RWPE2 (cell line): ENCODE results near the gene CMIP.
"Not testable (repeated sequence)": the region's sequence is repeated elsewhere in the genome, so short reads cannot be mapped to it uniquely, and the experiment has no call there.

Source experiments
- ATAC-seq: fragments of 200-7000 bp; cut with Tn5 transposase; 3 replicates; pipeline ENCODE4 v1.9.1; 2021; ENCODE audit warnings: low read depth
- DNase-seq: peaks from one replicate; pipeline ENCODE4 v3.0.0-alpha.2; 2020; ENCODE audit warnings: low spot score
- H3K27ac ChIP-seq: fragments of 450-650 bp; 2 replicates; pipeline ENCODE4 v1.5.1; 2017; ENCODE audit warnings: mild to moderate bottlenecking; ENCODE audit not compliant: poor library complexity, severe bottlenecking
- H3K27me3 ChIP-seq: fragments of 250-450 bp; sonication (Bioruptor Pico); 2 replicates; pipeline ENCODE4 v1.5.1; 2021; ENCODE audit warnings: mild to moderate bottlenecking, moderate library complexity; ENCODE audit not compliant: insufficient read depth, poor library complexity, severe bottlenecking
- H3K36me3 ChIP-seq: fragments of 250-450 bp; sonication (Bioruptor Pico); 2 replicates; pipeline ENCODE4 v1.5.1; 2020; ENCODE audit warnings: low read depth, mild to moderate bottlenecking, moderate library complexity
- H3K4me1 ChIP-seq: fragments of 250-450 bp; sonication (Bioruptor Pico); 2 replicates; pipeline ENCODE4 v1.5.1; 2021; ENCODE audit warnings: mild to moderate bottlenecking, moderate library complexity; ENCODE audit not compliant: insufficient read depth, poor library complexity, severe bottlenecking
- H3K4me3 ChIP-seq: fragments of 250-450 bp; sonication (Bioruptor Pico); 2 replicates; pipeline ENCODE4 v1.5.1; 2021; ENCODE audit warnings: mild to moderate bottlenecking, moderate library complexity; ENCODE audit not compliant: severe bottlenecking
- H3K9me3 ChIP-seq: fragments of 250-450 bp; sonication (Bioruptor Pico); 2 replicates; pipeline ENCODE4 v1.5.1; 2021; ENCODE audit warnings: mild to moderate bottlenecking, moderate library complexity; ENCODE audit not compliant: severe bottlenecking
- TF ChIP-seq, protein P1 (sequence below): fragments of 450-650 bp; IDR thresholded peaks from one replicate; pipeline ENCODE4 v1.5.1; 2017; ENCODE audit warnings: mild to moderate bottlenecking, moderate library complexity; ENCODE audit not compliant: poor library complexity, severe bottlenecking

The CMIP gene

DNA sequence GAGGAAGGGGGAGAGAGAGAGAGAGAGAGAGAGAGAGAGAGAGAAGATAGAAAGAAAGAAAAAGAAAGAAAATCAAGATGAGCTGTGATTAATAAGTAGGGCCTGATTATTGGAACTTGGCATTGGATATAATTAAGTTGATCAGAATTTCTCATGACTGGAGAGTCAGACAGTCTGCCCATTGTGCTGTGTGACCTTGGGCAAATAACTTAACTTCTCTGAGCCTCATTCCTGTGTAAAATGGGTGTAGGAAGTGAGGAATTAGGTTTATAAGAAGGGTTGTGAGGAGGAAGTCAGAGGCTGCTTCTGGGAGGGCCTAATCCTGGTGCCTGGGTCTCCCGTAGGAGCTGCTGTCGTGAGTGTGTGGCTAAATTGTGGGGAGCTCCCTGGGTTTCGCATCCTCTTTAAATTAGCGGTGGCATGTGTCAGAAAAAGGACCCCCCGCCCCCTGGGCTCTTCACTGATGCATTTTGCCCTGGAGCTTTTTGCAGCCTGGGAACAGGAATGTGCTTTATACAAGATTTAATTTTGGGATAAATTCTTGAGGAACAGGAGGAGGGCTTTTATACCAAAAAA, 76.0 kb downstream of the CMIP start:
- H3K4me3 ChIP-seq, result no peak overlapping the region
- ATAC-seq (no peak), DNase-seq (no peak)
- H3K9me3 ChIP-seq, result no peaks in the 10 kb centered on the region
- H3K4me1 ChIP-seq, result peaks cover 57% of the 10 kb centered on the region
- H3K27ac ChIP-seq, result peak overlapping the region; percentile 98
- no peaks in the 10 kb centered on the region for H3K27me3 ChIP-seq
- peaks cover 30% of the 10 kb centered on the region for H3K36me3 ChIP-seq
- TF ChIP-seq, protein P1, sequence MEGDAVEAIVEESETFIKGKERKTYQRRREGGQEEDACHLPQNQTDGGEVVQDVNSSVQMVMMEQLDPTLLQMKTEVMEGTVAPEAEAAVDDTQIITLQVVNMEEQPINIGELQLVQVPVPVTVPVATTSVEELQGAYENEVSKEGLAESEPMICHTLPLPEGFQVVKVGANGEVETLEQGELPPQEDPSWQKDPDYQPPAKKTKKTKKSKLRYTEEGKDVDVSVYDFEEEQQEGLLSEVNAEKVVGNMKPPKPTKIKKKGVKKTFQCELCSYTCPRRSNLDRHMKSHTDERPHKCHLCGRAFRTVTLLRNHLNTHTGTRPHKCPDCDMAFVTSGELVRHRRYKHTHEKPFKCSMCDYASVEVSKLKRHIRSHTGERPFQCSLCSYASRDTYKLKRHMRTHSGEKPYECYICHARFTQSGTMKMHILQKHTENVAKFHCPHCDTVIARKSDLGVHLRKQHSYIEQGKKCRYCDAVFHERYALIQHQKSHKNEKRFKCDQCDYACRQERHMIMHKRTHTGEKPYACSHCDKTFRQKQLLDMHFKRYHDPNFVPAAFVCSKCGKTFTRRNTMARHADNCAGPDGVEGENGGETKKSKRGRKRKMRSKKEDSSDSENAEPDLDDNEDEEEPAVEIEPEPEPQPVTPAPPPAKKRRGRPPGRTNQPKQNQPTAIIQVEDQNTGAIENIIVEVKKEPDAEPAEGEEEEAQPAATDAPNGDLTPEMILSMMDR, result no peak

DNA sequence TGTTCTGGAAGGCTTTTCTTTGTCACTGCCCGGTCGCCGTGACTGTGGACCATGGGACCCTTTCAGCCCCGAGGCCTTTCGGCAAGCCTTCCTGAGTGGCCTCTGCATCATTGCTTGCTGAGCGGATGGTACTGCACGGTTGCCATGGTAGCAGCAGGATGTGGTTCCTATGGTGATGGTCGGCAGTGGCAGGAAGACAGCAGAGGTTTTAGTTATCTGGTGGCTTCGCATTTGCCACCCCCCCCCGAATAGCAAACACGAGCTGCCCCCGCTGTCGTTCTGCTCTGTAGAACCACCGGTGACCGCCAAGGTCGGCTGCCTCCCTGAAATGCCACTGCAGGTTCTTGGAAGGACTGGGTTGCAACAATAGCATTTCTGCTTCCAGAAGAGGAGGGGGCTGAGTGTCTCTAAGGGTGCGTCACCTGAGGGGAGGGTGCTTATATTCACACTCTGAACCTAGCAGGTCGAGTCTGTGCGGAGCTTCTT, 76.6 kb downstream of the CMIP start:
- Histone ChIP-seq H3K9me3 (no peaks in the 10 kb centered on the region), H3K36me3 (peaks cover 36% of the 10 kb centered on the region), H3K27me3 (no peaks in the 10 kb centered on the region), H3K4me1 (peaks cover 62% of the 10 kb centered on the region), H3K27ac (peak overlapping the region; percentile 98), H3K4me3 (no peak overlapping the region)
- DNase-seq (no peak), ATAC-seq (no peak)
- TF ChIP-seq, protein P1, result no peak

DNA sequence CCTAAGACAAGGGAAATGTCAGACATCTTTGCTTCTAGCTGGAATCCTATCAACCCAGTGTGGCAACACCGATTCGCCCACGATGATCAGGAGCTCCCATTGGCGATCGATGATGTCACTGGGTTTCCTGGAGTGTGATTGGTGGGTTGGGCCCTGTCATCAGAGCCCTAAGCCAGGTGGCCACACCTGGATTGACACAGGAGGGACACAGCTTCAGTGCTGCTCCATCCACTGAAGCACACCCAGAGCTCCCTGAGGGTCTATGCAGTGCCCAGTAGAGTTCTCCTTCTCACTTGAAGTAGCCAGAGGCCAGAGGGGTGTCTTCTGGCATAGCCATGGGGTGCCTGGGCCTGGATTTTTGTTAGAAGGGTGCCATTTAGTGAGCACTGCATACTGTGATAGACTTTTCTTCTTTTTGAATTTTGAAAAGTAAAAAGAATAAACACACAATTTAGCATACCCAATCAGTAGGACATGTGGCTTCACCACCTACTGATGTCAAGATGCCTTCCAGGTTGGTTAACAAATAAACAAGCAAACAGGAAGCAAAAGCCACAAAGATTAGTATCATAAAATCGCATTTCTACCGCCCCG, 77.6 kb downstream of the CMIP start:
- peak overlapping the region; percentile 98 for H3K27ac ChIP-seq
- no peaks in the 10 kb centered on the region for H3K9me3 ChIP-seq
- peaks cover 70% of the 10 kb centered on the region for H3K4me1 ChIP-seq
- H3K36me3 ChIP-seq, result peaks cover 28% of the 10 kb centered on the region
- TF ChIP-seq, protein P1, result no peak
- no peak overlapping the region for H3K4me3 ChIP-seq
- no peak for ATAC-seq
- no peaks in the 10 kb centered on the region for H3K27me3 ChIP-seq
- no peak for DNase-seq

DNA sequence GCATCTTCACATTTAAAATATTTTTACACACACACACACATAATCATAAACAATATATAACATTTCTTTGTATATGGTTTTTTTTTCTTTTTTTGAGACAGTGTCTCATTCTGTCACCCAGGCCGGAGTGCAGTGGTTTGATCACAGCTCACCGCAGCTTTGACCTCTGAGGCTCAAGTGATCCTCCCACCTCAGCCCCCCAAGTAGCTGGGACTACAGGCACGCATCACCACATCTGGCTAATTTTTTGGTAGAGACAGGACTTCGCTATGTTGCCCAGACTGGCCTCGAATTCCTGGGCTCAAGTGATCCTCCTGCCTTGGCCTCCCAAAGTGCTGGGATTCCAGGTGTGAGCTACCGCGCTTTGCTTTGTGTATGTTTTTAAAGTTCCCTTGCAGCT, 78.2 kb downstream of the CMIP start:
- Histone ChIP-seq H3K27ac (peak overlapping the region; percentile 98), H3K4me1 (peaks cover 70% of the 10 kb centered on the region)
- not testable (repeated sequence) for ATAC-seq

DNA sequence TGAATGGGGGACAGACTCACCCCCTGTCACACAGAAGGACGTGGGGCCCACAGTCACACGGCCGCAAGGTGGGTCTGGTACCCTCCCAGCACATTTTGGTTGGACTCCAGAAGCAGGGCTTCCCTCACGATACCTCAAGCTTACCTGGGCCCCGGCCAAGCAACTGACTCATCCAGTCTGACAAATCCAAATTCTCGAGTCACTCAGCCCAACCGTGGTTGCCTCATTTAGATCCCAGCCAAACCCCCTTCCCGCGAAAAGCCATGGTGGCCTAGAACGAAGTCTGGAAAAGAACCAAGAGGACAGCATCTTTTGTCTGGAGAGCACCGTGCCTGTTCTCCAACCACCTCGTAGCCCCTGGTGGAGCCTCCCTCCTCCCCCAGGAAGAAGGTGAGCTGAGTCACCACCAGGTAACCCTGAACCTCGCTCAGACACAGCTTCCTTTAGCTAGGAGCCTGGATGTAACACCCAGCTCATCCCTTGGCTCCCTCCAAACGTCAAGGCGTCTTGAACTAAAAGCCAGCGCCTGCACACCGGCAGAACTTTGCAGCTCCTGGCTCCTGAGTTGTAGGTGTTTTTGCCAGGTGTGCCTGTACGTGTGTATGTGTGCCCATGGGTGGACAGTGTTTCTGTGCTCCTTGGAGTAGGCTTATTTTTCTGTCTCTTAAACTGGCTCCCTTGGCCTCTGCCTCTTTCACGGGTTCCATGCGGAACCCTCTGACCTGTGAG, 78.9 kb downstream of the CMIP start:
- DNase-seq (peak; percentile 98), ATAC-seq (peak; percentile 73)
- Histone ChIP-seq H3K27ac (peak overlapping the region; percentile 98), H3K4me1 (peaks cover 71% of the 10 kb centered on the region), H3K4me3 (no peak overlapping the region), H3K36me3 (peaks cover 21% of the 10 kb centered on the region), H3K9me3 (no peaks in the 10 kb centered on the region), H3K27me3 (no peaks in the 10 kb centered on the region)
- TF ChIP-seq, protein P1, result no peak

More for the DNA sequence above, 78.2 kb downstream of the CMIP start:
- not testable (repeated sequence) for H3K9me3 ChIP-seq, DNase-seq, H3K27me3 ChIP-seq, H3K4me3 ChIP-seq
- peaks cover 26% of the 10 kb centered on the region for H3K36me3 ChIP-seq
